SU-DHL-6 (cell line): ENCODE measurements around the gene SNCB.

ENCODE experiments used
- H2AFZ ChIP-seq: fragments of 200-600 bp; sonication (generic); 2 replicates; pipeline ENCODE4 v1.6.1; 2014; ENCODE audit warnings: low read depth, mild to moderate bottlenecking, moderate library complexity, mixed read lengths, antibody characterized with exemption, low read length; ENCODE audit not compliant: severe bottlenecking
- H3F3A ChIP-seq: fragments of 200-600 bp; shearing (Covaris generic); 2 replicates; pipeline ENCODE4 v1.6.0; 2016; ENCODE audit warnings: antibody characterized with exemption, mild to moderate bottlenecking; ENCODE audit not compliant: insufficient read depth
- H3K27ac ChIP-seq: fragments of 200-600 bp; sonication (generic); 2 replicates; pipeline ENCODE4 v1.5.1; 2016; ENCODE audit warnings: low read depth, mild to moderate bottlenecking, low read length, moderate library complexity, mixed read lengths
- H3K27me3 ChIP-seq: fragments of 200-600 bp; sonication (generic), shearing (Covaris generic); 2 replicates; pipeline ENCODE4 v1.6.0; 2014; ENCODE audit warnings: mild to moderate bottlenecking, low read length
- H3K36me3 ChIP-seq: fragments of 200-600 bp; sonication (generic); 2 replicates; pipeline ENCODE4 v1.6.1; 2014; ENCODE audit warnings: mild to moderate bottlenecking, low read length, mixed read lengths
- H3K4me2 ChIP-seq: fragments of 300-600, 200-600 bp; shearing (Covaris generic), sonication (generic); 2 replicates; pipeline ENCODE4 v1.6.0; 2014; ENCODE audit warnings: low read length, low read depth, mild to moderate bottlenecking; ENCODE audit not compliant: poor library complexity, severe bottlenecking
- H3K4me3 ChIP-seq: fragments of 200-600 bp; sonication (generic); 2 replicates; pipeline ENCODE4 v1.5.1; 2014; ENCODE audit warnings: antibody characterized with exemption, low read length, mild to moderate bottlenecking, mixed read lengths; ENCODE audit not compliant: insufficient read depth, poor library complexity, severe bottlenecking
- H3K79me2 ChIP-seq: fragments of 200-600 bp; sonication (generic); 2 replicates; pipeline ENCODE4 v1.6.1; 2014; ENCODE audit warnings: mild to moderate bottlenecking, low read length, moderate library complexity; ENCODE audit not compliant: insufficient read depth
- H3K9ac ChIP-seq: fragments of 200-600 bp; sonication (generic); 2 replicates; pipeline ENCODE4 v1.7.0; 2014; ENCODE audit warnings: mild to moderate bottlenecking, low read length
- H3K9me2 ChIP-seq: fragments of 200-600 bp; sonication (generic); replicated peaks from 2 replicates; pipeline ENCODE4 v1.6.1; 2014; ENCODE audit warnings: low read length; ENCODE audit not compliant: insufficient read depth
- H3K9me3 ChIP-seq: fragments of 200-600 bp; sonication (generic); 2 replicates; pipeline ENCODE4 v1.6.1; 2014; ENCODE audit warnings: low read length, mixed read lengths; ENCODE audit not compliant: insufficient read depth
- H4K20me1 ChIP-seq: fragments of 200-600 bp; sonication (generic); 2 replicates; pipeline ENCODE4 v1.6.1; 2014; ENCODE audit warnings: low read depth, mild to moderate bottlenecking, antibody characterized with exemption, low read length, moderate library complexity, mixed read lengths
- EZH2phosphoT487 ChIP-seq: fragments of 200-600 bp; sonication (generic), shearing (Covaris generic); conservative IDR thresholded peaks from 2 replicates; pipeline ENCODE4 v1.6.1; 2018; ENCODE audit warnings: mild to moderate bottlenecking, antibody characterized with exemption, low read length, moderate library complexity, mixed read lengths
- TF ChIP-seq, protein P1 (sequence below): fragments of 200-600 bp; sonication (generic); IDR thresholded peaks from one replicate; pipeline ENCODE4 v1.5.1; 2017; ENCODE audit warnings: antibody characterized with exemption, mild to moderate bottlenecking, low read length, moderate library complexity; ENCODE audit not compliant: insufficient read depth, poor library complexity, severe bottlenecking

Gene SNCB

DNA sequence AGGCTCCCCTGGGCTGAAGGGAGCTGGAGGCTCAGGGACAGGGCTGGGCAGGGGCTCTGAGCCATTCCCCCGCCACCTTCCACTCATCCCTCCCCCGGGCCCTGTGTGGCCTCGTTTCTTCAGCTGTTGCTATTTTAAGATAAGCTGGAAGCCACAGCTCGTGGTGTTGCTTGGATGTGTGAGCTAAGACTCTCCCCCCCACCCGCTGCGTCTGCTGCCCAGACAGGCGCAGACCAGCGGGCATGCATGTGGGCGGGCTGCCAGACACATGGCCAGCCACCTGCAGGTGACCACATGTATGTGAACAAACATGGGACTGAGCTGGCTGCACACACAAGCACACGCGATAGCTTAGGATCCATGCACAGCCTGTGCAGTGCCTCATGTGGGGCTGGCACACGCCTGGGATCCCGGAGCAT, 8.7 kb downstream of the SNCB start:
- Histone ChIP-seq H2AFZ (no peak overlapping the region), H3K9me3 (no peaks in the 10 kb centered on the region), H3K27ac (no peak overlapping the region), H3K27me3 (no peaks in the 10 kb centered on the region), H3F3A (no peaks in the 10 kb centered on the region), H3K4me3 (no peak overlapping the region), H3K9ac (no peak overlapping the region), H3K4me2 (no peak overlapping the region), H4K20me1 (no peaks in the 10 kb centered on the region), H3K79me2 (no peaks in the 10 kb centered on the region), H3K36me3 (no peaks in the 10 kb centered on the region), H3K9me2 (no peaks in the 10 kb centered on the region)
- TF ChIP-seq, protein P1, sequence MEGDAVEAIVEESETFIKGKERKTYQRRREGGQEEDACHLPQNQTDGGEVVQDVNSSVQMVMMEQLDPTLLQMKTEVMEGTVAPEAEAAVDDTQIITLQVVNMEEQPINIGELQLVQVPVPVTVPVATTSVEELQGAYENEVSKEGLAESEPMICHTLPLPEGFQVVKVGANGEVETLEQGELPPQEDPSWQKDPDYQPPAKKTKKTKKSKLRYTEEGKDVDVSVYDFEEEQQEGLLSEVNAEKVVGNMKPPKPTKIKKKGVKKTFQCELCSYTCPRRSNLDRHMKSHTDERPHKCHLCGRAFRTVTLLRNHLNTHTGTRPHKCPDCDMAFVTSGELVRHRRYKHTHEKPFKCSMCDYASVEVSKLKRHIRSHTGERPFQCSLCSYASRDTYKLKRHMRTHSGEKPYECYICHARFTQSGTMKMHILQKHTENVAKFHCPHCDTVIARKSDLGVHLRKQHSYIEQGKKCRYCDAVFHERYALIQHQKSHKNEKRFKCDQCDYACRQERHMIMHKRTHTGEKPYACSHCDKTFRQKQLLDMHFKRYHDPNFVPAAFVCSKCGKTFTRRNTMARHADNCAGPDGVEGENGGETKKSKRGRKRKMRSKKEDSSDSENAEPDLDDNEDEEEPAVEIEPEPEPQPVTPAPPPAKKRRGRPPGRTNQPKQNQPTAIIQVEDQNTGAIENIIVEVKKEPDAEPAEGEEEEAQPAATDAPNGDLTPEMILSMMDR, result no peak
- TF ChIP-seq EZH2phosphoT487, result no peak

DNA sequence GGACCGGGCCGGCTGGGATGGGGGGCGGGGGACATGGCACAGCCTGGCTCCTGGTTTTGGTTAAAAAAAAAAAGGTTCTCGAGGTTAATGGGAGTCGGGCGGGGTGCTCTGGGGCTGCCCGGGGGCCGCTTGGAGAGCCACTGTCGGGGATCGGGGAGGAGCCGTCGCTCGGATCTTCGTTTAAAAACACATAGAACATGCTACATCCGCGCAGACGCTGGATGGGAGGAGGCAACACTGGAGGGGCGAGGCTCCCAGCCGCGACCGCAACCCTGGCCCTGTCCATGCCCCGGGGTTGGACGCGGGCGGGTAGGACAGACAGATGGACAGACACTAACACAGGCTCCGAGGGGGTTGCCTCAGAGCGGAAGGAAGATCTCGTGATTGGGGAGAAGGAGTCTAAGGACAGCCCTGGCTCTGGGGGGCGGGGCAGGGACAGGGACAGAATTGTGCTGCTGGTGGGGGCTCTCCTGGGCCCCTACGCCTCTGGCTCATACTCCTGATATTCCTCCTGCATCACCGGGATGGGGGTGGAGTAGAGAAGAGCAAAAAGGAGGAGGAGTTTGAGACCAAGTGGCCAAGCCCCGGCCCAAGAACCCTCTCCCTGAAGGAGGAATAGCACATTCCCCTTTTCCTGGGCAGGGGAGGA, 9.9 kb downstream of the SNCB start:
- no peaks in the 10 kb centered on the region for H3K36me3 ChIP-seq
- H3K4me2 ChIP-seq, result no peak overlapping the region
- H3K9me3 ChIP-seq, result no peaks in the 10 kb centered on the region
- no peak overlapping the region for H3K27ac ChIP-seq
- no peaks in the 10 kb centered on the region for H4K20me1 ChIP-seq
- no peak overlapping the region for H3K9ac ChIP-seq
- H3K4me3 ChIP-seq, result no peak overlapping the region
- H3F3A ChIP-seq, result no peaks in the 10 kb centered on the region
- H3K79me2 ChIP-seq, result no peaks in the 10 kb centered on the region
- no peaks in the 10 kb centered on the region for H3K27me3 ChIP-seq
- TF ChIP-seq, protein P1, result no peak
- no peak for TF ChIP-seq EZH2phosphoT487
- no peak overlapping the region for H2AFZ ChIP-seq
- no peaks in the 10 kb centered on the region for H3K9me2 ChIP-seq

DNA sequence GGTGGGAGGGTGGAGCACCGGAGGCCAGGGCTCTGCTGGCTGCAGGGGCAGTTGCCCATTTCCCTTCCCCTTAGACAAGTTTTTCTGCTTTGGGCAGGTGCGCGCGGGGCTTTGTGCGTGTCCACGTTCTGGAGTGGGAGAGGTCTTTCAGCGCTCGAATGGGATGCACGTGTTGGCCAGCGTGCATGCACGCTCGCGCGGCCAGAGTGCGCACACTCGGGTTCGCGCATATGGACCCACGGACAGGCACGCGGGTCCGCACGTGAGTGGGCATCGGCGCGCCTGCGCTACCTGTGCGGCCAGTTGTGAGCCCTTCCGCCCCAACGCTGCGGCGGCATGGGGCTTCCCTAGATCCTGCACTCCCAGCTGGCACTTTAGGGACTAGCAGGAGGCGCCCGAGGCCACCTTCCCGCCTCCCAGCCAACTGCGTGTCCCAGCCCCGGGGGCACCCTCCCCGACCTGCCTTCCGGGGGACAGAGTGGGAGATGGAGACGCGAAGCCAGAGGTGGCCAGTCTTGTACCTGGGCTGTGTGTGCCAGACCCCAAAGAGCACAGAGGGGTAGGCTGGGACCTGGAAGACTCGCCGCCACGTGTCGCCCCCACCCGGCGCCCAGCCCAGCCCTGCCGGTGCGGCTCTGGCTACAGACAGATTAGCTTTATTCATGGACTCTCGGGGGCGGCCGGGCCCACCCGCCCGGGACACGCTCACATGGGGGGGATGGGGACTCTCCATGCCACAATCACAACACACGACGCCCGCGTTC, 10.6 kb downstream of the SNCB start:
- no peak overlapping the region for H3K9ac ChIP-seq
- no peak overlapping the region for H3K4me2 ChIP-seq
- no peak for TF ChIP-seq EZH2phosphoT487
- TF ChIP-seq, protein P1, result no peak
- H3F3A ChIP-seq, result no peaks in the 10 kb centered on the region
- no peak overlapping the region for H3K4me3 ChIP-seq
- H2AFZ ChIP-seq, result no peak overlapping the region
- H3K79me2 ChIP-seq, result no peaks in the 10 kb centered on the region
- H3K27me3 ChIP-seq, result no peaks in the 10 kb centered on the region
- H3K27ac ChIP-seq, result no peak overlapping the region
- no peaks in the 10 kb centered on the region for H3K9me3 ChIP-seq
- H4K20me1 ChIP-seq, result no peaks in the 10 kb centered on the region
- no peaks in the 10 kb centered on the region for H3K36me3 ChIP-seq
- H3K9me2 ChIP-seq, result no peaks in the 10 kb centered on the region
